Neural progenitor cell (in vitro differentiated cells): Measurements from ENCODE around the gene BEST2. TPM values are rescaled to one million over a fixed set of nuclear protein-coding genes. Genes with fewer than 3 reads are reported as not detected.

Experiments
- DNase-seq: peaks from one replicate; pipeline ENCODE4 v3.0.0-alpha.2; 2016; ENCODE audit warnings: low spot score
- H2AFZ ChIP-seq: fragments of 200-600 bp; sonication (generic); replicated peaks from 2 replicates; pipeline ENCODE4 v1.6.1; 2016; ENCODE audit warnings: antibody characterized with exemption
- H3F3A ChIP-seq: fragments of 200-600 bp; sonication (generic); 2 replicates; pipeline ENCODE4 v1.6.1; 2016; ENCODE audit warnings: antibody characterized with exemption, low read depth
- H3K27ac ChIP-seq: fragments of 200-600 bp; sonication (generic); 2 replicates; pipeline ENCODE4 v1.5.1; 2016; ENCODE audit warnings: mild to moderate bottlenecking
- H3K27me3 ChIP-seq: fragments of 200-600 bp; sonication (generic); 2 replicates; pipeline ENCODE4 v1.6.1; 2016; ENCODE audit warnings: mild to moderate bottlenecking, moderate library complexity
- H3K36me3 ChIP-seq: fragments of 200-600 bp; sonication (generic); 2 replicates; pipeline ENCODE4 v1.5.1; 2016
- H3K4me1 ChIP-seq: fragments of 200-600 bp; sonication (generic); 2 replicates; pipeline ENCODE4 v1.6.1; 2016; ENCODE audit warnings: mixed run types
- H3K4me2 ChIP-seq: fragments of 200-600 bp; sonication (generic); 2 replicates; pipeline ENCODE4 v1.6.1; 2016
- H3K4me3 ChIP-seq: fragments of 200-600 bp; sonication (generic); 2 replicates; pipeline ENCODE4 v1.5.1; 2016
- H3K79me2 ChIP-seq: fragments of 200-600 bp; sonication (generic); 2 replicates; pipeline ENCODE4 v1.6.1; 2016; ENCODE audit warnings: low read depth
- H3K9ac ChIP-seq: fragments of 200-600 bp; sonication (generic); 2 replicates; pipeline ENCODE4 v1.6.1; 2016
- H3K9me3 ChIP-seq: fragments of 200-600 bp; sonication (generic); 2 replicates; pipeline ENCODE4 v1.5.1; 2016; ENCODE audit warnings: low read depth
- H4K20me1 ChIP-seq: fragments of 200-600 bp; sonication (generic); 2 replicates; pipeline ENCODE4 v1.6.1; 2016; ENCODE audit warnings: low read depth
- H3K27ac Mint-ChIP-seq: 3 replicates; pipeline ENCODE4 v1.8.0; 2021; ENCODE audit warnings: mixed read lengths
- H3K27me3 Mint-ChIP-seq: 2 replicates; pipeline ENCODE4 v1.8.0; 2022; ENCODE audit warnings: low read depth, mild to moderate bottlenecking, inconsistent platforms, moderate library complexity, mixed read lengths; ENCODE audit not compliant: insufficient read depth
- H3K36me3 Mint-ChIP-seq: 3 replicates; pipeline ENCODE4 v1.8.0; 2021; ENCODE audit warnings: mixed read lengths
- H3K4me1 Mint-ChIP-seq: 3 replicates; pipeline ENCODE4 v1.8.0; 2021; ENCODE audit warnings: mixed read lengths
- H3K4me3 Mint-ChIP-seq: 3 replicates; pipeline ENCODE4 v1.8.0; 2021; ENCODE audit warnings: mild to moderate bottlenecking, moderate library complexity, mixed read lengths
- H3K9me3 Mint-ChIP-seq: 3 replicates; pipeline ENCODE4 v1.8.0; 2020; ENCODE audit warnings: mixed read lengths
- EZH2 ChIP-seq: fragments of 200-600 bp; sonication (generic); IDR thresholded peaks from 2 replicates; pipeline ENCODE4 v1.6.1; 2017; ENCODE audit warnings: antibody characterized with exemption, mild to moderate bottlenecking, moderate library complexity
- EZH2phosphoT487 ChIP-seq: fragments of 200-600 bp; sonication (generic); IDR thresholded peaks from 2 replicates; pipeline ENCODE4 v1.6.1; 2017; ENCODE audit warnings: antibody characterized with exemption
- total RNA-seq: library from RNA; depleted of rRNA; stranded (reverse); fragments of >200 nt; gene quantifications from 2 replicates; pipeline ENCODE4 v1.2.3, GENCODE V29; 2015; ENCODE audit warnings: low replicate concordance
- TF ChIP-seq, protein P1 (sequence below): fragments of 200-600 bp; sonication (generic); IDR thresholded peaks from 2 replicates; pipeline ENCODE4 v1.5.1; 2017; ENCODE audit warnings: antibody characterized with exemption, mild to moderate bottlenecking

BEST2 gene
- total RNA-seq, 1 donor from 2014 or later = not detected

DNA sequence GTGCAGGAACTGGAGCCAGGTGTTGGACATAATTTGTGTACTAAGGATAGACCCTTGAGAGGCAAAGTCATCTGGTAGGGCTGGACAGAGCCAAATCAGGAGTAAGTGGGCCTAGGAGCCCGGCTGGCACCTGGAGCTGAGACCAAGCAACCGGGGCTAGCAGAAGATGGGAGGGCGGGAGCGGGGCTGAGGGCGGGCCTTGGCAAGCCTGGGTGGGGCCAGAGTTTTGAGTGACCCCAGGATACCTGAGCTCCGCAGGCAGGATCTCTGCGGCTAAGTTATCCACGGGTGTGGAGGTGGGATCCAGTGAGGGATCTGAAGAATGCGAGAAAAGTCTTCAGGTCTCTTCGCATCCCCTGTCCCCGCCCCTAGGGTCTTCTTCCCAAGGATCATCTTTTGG lies 15.6 kb downstream of the BEST2 start:
- Histone ChIP-seq H3K4me3 (no peak overlapping the region), H3F3A (peaks cover 16% of the 10 kb centered on the region), H3K9ac (no peak overlapping the region), H3K4me1 (peaks cover 3% of the 10 kb centered on the region), H3K9me3 (no peaks in the 10 kb centered on the region), H4K20me1 (no peaks in the 10 kb centered on the region), H2AFZ (no peak overlapping the region), H3K27ac (no peak overlapping the region), H3K36me3 (no peaks in the 10 kb centered on the region), H3K79me2 (no peaks in the 10 kb centered on the region), H3K27me3 (peaks cover 4% of the 10 kb centered on the region), H3K4me2 (no peak overlapping the region)
- H3K36me3 Mint-ChIP-seq = peaks cover 2% of the 10 kb centered on the region
- peaks cover 7% of the 10 kb centered on the region for H3K27me3 Mint-ChIP-seq
- no peak for DNase-seq
- H3K9me3 Mint-ChIP-seq = no peaks in the 10 kb centered on the region
- peak overlapping the region; percentile 30 for H3K4me3 Mint-ChIP-seq
- H3K4me1 Mint-ChIP-seq = peaks cover 14% of the 10 kb centered on the region
- no peak overlapping the region for H3K27ac Mint-ChIP-seq
- TF ChIP-seq EZH2phosphoT487 = no peak
- TF ChIP-seq, protein P1, sequence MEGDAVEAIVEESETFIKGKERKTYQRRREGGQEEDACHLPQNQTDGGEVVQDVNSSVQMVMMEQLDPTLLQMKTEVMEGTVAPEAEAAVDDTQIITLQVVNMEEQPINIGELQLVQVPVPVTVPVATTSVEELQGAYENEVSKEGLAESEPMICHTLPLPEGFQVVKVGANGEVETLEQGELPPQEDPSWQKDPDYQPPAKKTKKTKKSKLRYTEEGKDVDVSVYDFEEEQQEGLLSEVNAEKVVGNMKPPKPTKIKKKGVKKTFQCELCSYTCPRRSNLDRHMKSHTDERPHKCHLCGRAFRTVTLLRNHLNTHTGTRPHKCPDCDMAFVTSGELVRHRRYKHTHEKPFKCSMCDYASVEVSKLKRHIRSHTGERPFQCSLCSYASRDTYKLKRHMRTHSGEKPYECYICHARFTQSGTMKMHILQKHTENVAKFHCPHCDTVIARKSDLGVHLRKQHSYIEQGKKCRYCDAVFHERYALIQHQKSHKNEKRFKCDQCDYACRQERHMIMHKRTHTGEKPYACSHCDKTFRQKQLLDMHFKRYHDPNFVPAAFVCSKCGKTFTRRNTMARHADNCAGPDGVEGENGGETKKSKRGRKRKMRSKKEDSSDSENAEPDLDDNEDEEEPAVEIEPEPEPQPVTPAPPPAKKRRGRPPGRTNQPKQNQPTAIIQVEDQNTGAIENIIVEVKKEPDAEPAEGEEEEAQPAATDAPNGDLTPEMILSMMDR = no peak

DNA sequence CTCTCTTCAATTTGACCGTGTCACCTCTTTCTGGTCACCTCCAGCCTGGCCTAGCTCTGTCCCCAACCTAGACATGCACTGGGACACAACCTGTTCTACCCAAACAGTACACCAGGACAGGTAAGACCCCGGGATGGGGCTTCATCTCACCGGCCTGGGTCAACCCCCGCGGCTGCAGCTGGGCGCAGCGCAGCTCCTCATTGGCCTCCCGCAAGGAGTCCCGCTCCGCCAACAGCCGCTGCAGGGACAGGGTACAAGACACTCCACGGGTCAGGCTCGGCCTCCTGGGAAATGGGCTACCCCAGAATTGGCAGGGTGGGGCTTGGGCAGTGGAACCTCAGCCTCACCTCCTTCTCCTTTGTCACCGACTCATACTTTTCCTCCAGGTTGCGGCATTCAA lies 16.1 kb downstream of the BEST2 start:
- DNase-seq = no peak
- Mint-ChIP-seq H3K27ac (no peak overlapping the region), H3K36me3 (peaks cover 2% of the 10 kb centered on the region), H3K27me3 (peaks cover 7% of the 10 kb centered on the region), H3K4me1 (peaks cover 14% of the 10 kb centered on the region), H3K9me3 (no peaks in the 10 kb centered on the region), H3K4me3 (no peak overlapping the region)
- no peaks in the 10 kb centered on the region for H3K79me2 ChIP-seq
- H2AFZ ChIP-seq = no peak overlapping the region
- H3K27ac ChIP-seq = no peak overlapping the region
- TF ChIP-seq EZH2phosphoT487 = no peak
- TF ChIP-seq, protein P1 = no peak
- no peak overlapping the region for H3K9ac ChIP-seq
- peaks cover 4% of the 10 kb centered on the region for H3K27me3 ChIP-seq
- H3K4me1 ChIP-seq = peaks cover 3% of the 10 kb centered on the region
- H3K4me2 ChIP-seq = no peak overlapping the region
- no peak overlapping the region for H3K4me3 ChIP-seq
- H3K9me3 ChIP-seq = no peaks in the 10 kb centered on the region
- no peaks in the 10 kb centered on the region for H4K20me1 ChIP-seq
- H3F3A ChIP-seq = peaks cover 16% of the 10 kb centered on the region
- H3K36me3 ChIP-seq = no peaks in the 10 kb centered on the region

DNA sequence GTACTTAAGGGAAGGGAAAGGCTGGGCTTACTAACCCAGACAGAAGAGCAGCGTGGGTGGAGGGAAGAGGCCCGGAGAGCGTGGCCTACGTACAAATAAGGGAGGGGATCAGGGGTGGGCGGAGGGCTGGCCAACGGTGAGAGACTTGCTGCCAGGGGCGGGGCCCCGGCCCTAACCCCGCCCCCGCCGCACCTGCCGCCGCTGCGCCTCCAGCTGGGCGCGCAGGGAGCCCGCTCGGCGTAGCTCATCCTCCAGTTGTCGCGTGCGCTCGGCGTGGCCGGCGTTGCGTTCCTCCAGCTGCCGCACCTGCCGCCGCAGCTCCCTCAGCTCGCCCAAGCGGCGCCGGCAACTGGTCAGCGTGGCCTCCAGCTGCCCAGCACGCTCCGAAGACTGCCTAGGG lies 18.1 kb downstream of the BEST2 start:
- Histone ChIP-seq H3F3A (peaks cover 29% of the 10 kb centered on the region), H3K4me2 (peak overlapping the region; percentile 57), H2AFZ (no peak overlapping the region), H3K27me3 (peaks cover 9% of the 10 kb centered on the region), H3K9me3 (no peaks in the 10 kb centered on the region), H3K4me3 (peak overlapping the region; percentile 19), H4K20me1 (no peaks in the 10 kb centered on the region), H3K9ac (no peak overlapping the region), H3K4me1 (peaks cover 3% of the 10 kb centered on the region), H3K36me3 (no peaks in the 10 kb centered on the region), H3K79me2 (no peaks in the 10 kb centered on the region), H3K27ac (no peak overlapping the region)
- peak overlapping the region; percentile 76 for H3K4me3 Mint-ChIP-seq
- H3K9me3 Mint-ChIP-seq = no peaks in the 10 kb centered on the region
- peaks cover 6% of the 10 kb centered on the region for H3K36me3 Mint-ChIP-seq
- DNase-seq = peak; percentile 92
- TF ChIP-seq, protein P1 = no peak
- TF ChIP-seq EZH2phosphoT487 (no peak), EZH2 (no peak)
- H3K27me3 Mint-ChIP-seq = peaks cover 7% of the 10 kb centered on the region
- H3K27ac Mint-ChIP-seq = no peak overlapping the region
- peaks cover 16% of the 10 kb centered on the region for H3K4me1 Mint-ChIP-seq
